MCF 10A (cell line): ENCODE results near the gene KCNV2. TPM values are rescaled to one million over a fixed set of nuclear protein-coding genes. Genes with fewer than 3 reads are reported as not detected.
"Not testable (repeated sequence)": the region's sequence is repeated elsewhere in the genome, so short reads cannot be mapped to it uniquely, and the experiment has no call there.

Experiments used
- BruUV-seq: library from RNA; stranded (reverse); fragments of 400-500 nt; replicated peaks from 2 replicates; lab custom pipeline; 2021; lab: Mats Ljungman, UMichigan
- CTCF ChIA-PET: fragments of 300-600 bp; sonication (Branson Sonifier 250); formaldehyde crosslinking; extraction: SDS; loops from one replicate; lab custom pipeline; 2021; ENCODE audit warnings: antibody characterized with exemption, inconsistent platforms; lab: Yijun Ruan, JAX
- POLR2A ChIA-PET: fragments of 300-600, 350-650 bp; sonication (Branson Sonifier 250); formaldehyde crosslinking; extraction: SDS; loops from one replicate; lab custom pipeline; 2020; ENCODE audit warnings: antibody characterized with exemption, inconsistent platforms; lab: Yijun Ruan, JAX
- DNase-seq: peaks from one replicate; pipeline ENCODE4 v3.0.0-alpha.2; 2018; ENCODE audit not compliant: unreplicated experiment
- H3K27ac Mint-ChIP-seq: one replicate; pipeline ENCODE4 v1.8.0; 2022; ENCODE audit warnings: mild to moderate bottlenecking, low read depth, mixed read lengths; ENCODE audit not compliant: unreplicated experiment
- H3K27me3 Mint-ChIP-seq: one replicate; pipeline ENCODE4 v1.8.0; 2022; ENCODE audit warnings: mixed read lengths; ENCODE audit not compliant: insufficient read depth, unreplicated experiment
- H3K36me3 Mint-ChIP-seq: one replicate; pipeline ENCODE4 v1.8.0; 2022; ENCODE audit warnings: mild to moderate bottlenecking, moderate library complexity, mixed read lengths; ENCODE audit not compliant: insufficient read depth, unreplicated experiment
- H3K4me1 Mint-ChIP-seq: one replicate; pipeline ENCODE4 v1.8.0; 2022; ENCODE audit warnings: mixed read lengths; ENCODE audit not compliant: insufficient read depth, unreplicated experiment
- H3K4me3 Mint-ChIP-seq: one replicate; pipeline ENCODE4 v1.8.0; 2022; ENCODE audit warnings: mild to moderate bottlenecking, moderate library complexity, mixed read lengths; ENCODE audit not compliant: unreplicated experiment
- H3K9me3 Mint-ChIP-seq: one replicate; pipeline ENCODE4 v1.8.0; 2022; ENCODE audit warnings: mixed read lengths; ENCODE audit not compliant: unreplicated experiment
- CTCF ChIP-seq: fragments of 200-600 bp; IDR thresholded peaks from one replicate; pipeline ENCODE4 v1.8.0; 2022; ENCODE audit warnings: antibody characterized with exemption, mild to moderate bottlenecking; ENCODE audit not compliant: unreplicated experiment
- intact Hi-C: fragments of 100-400 bp; cut with micrococcal nuclease; formaldehyde crosslinking; loops from 2 replicates; pipeline ENCODE4 v1.14.1; 2022
- total RNA-seq: library from RNA; stranded (reverse); gene quantifications from 2 replicates; pipeline ENCODE4 v1.2.3, GENCODE V29; 2022

Gene KCNV2
- total RNA-seq, 1 experiment from 2014 or later: not detected

GRCh38 chr9:2704504-2704903, 12.8 kb upstream of the KCNV2 start:
- DNase-seq: no peak
- CTCF ChIA-PET: interaction anchor here (0.6 kb wide), 1 partner anchor 1974 kb away, joined by 3 read pairs; no protein-coding TSS in a partner anchor
- no TSS peak for BruUV-seq

GRCh38 chr9:2707256-2707655, 10.1 kb upstream of the KCNV2 start:
- CTCF ChIA-PET: interaction anchor here (0.6 kb wide), 1 partner anchor 503 kb away, joined by 3 read pairs; no protein-coding TSS in a partner anchor

More at GRCh38 chr9:2704504-2704903, 12.8 kb upstream of the KCNV2 start:
- H3K27me3 Mint-ChIP-seq: no peaks in the 10 kb centered on the region
- TF ChIP-seq CTCF: no peak
- H3K36me3 Mint-ChIP-seq: peaks cover 7% of the 10 kb centered on the region
- no peak overlapping the region for H3K27ac Mint-ChIP-seq
- POLR2A ChIA-PET: no interaction called here
- no peaks in the 10 kb centered on the region for H3K4me1 Mint-ChIP-seq
- no peaks in the 10 kb centered on the region for H3K9me3 Mint-ChIP-seq
- intact Hi-C loops: no loop called here
- no peak overlapping the region for H3K4me3 Mint-ChIP-seq

GRCh38 chr9:2709645-2710101, 7.6 kb upstream of the KCNV2 start:
- Mint-ChIP-seq H3K27me3 (no peaks in the 10 kb centered on the region), H3K27ac (no peak overlapping the region), H3K36me3 (peaks cover 6% of the 10 kb centered on the region), H3K4me3 (no peak overlapping the region), H3K4me1 (no peaks in the 10 kb centered on the region), H3K9me3 (no peaks in the 10 kb centered on the region)
- DNase-seq: no peak
- CTCF ChIA-PET: interaction anchor here (0.9 kb wide), 1 partner anchor 48 kb away, joined by 3 read pairs; no protein-coding TSS in a partner anchor
- no peak for TF ChIP-seq CTCF
- POLR2A ChIA-PET: no interaction called here
- intact Hi-C loops: no loop called here
- BruUV-seq: no TSS peak

More at GRCh38 chr9:2707256-2707655, 10.1 kb upstream of the KCNV2 start:
- H3K9me3 Mint-ChIP-seq, POLR2A ChIA-PET, DNase-seq, H3K36me3 Mint-ChIP-seq, H3K4me3 Mint-ChIP-seq, intact Hi-C loops, BruUV-seq, H3K27ac Mint-ChIP-seq, H3K27me3 Mint-ChIP-seq, H3K4me1 Mint-ChIP-seq: not testable (repeated sequence)

- Mint-ChIP-seq H3K27me3 (no peaks in the 10 kb centered on the region), H3K9me3 (no peaks in the 10 kb centered on the region), H3K36me3 (peaks cover 6% of the 10 kb centered on the region), H3K27ac (no peak overlapping the region), H3K4me1 (no peaks in the 10 kb centered on the region), H3K4me3 (no peak overlapping the region)
- DNase-seq: no peak
- ChIA-PET CTCF (interaction anchor here (0.6 kb wide), 1 partner anchor 89 kb away, joined by 5 read pairs; no protein-coding TSS in a partner anchor), POLR2A (no interaction called here)
- BruUV-seq: no TSS peak
- no peak for TF ChIP-seq CTCF
- intact Hi-C loops: no loop called here
Observed at GRCh38 chr9:2711716-2712115, 5.6 kb upstream of the KCNV2 start.
